Body of pancreas (tissue), 4 donors: ENCODE results near the gene DTNB.

ENCODE experiments used
- POLR2A ChIP-seq, 3 donors: fragments of 450-650 bp; IDR thresholded peaks; one replicate each; pipeline ENCODE4 v1.6.1; 2016; ENCODE audit warnings: antibody characterized with exemption in 3 of 3, mild to moderate bottlenecking in 2 of 3
- TF ChIP-seq, protein P1 (sequence below), 7 experiments: fragments of 450-650 bp in 4 of 7; fragments of 200-600 bp in 3 of 7; sonication (generic) in 3 of 7; IDR thresholded peaks; one replicate each; pipeline ENCODE4 v1.5.1; 2016 to 2019; ENCODE audit warnings: antibody characterized with exemption in 7 of 7

- TF ChIP-seq, protein P1, sequence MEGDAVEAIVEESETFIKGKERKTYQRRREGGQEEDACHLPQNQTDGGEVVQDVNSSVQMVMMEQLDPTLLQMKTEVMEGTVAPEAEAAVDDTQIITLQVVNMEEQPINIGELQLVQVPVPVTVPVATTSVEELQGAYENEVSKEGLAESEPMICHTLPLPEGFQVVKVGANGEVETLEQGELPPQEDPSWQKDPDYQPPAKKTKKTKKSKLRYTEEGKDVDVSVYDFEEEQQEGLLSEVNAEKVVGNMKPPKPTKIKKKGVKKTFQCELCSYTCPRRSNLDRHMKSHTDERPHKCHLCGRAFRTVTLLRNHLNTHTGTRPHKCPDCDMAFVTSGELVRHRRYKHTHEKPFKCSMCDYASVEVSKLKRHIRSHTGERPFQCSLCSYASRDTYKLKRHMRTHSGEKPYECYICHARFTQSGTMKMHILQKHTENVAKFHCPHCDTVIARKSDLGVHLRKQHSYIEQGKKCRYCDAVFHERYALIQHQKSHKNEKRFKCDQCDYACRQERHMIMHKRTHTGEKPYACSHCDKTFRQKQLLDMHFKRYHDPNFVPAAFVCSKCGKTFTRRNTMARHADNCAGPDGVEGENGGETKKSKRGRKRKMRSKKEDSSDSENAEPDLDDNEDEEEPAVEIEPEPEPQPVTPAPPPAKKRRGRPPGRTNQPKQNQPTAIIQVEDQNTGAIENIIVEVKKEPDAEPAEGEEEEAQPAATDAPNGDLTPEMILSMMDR (IDR thresholded peaks at IDR 0.05) = no peak
- no peak for TF ChIP-seq POLR2A (IDR thresholded peaks at IDR 0.05)
Observed at GRCh38 chr2:25504266-25504665, 169.1 kb downstream of the DTNB start.
